Left kidney (tissue), 8 donors: ENCODE measurements around the gene MATN1. TPM values are rescaled to one million over a fixed set of nuclear protein-coding genes. Genes with fewer than 3 reads are reported as not detected.
"Not testable (repeated sequence)": the region's sequence is repeated elsewhere in the genome, so short reads cannot be mapped to it uniquely, and the experiment has no call there.

Experiments used
- DNase-seq: peaks from one replicate; pipeline ENCODE4 v3.0.0-alpha.2; 2013
- long read RNA-seq, 8 donors: transcript quantifications; one replicate each; lab custom pipeline, GENCODE V29; 2026
- polyA plus RNA-seq: library from polyadenylated mRNA; unstranded; fragments of 120-200 nt; gene quantifications from one replicate; pipeline ENCODE4 v1.2.1, GENCODE V29; 2013; ENCODE audit not compliant: insufficient read length

Gene MATN1, protein sequence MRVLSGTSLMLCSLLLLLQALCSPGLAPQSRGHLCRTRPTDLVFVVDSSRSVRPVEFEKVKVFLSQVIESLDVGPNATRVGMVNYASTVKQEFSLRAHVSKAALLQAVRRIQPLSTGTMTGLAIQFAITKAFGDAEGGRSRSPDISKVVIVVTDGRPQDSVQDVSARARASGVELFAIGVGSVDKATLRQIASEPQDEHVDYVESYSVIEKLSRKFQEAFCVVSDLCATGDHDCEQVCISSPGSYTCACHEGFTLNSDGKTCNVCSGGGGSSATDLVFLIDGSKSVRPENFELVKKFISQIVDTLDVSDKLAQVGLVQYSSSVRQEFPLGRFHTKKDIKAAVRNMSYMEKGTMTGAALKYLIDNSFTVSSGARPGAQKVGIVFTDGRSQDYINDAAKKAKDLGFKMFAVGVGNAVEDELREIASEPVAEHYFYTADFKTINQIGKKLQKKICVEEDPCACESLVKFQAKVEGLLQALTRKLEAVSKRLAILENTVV
- polyA plus RNA-seq: 0.23 TPM
- long read RNA-seq, donor 1: 0 reads
- long read RNA-seq, donor 2: 0 reads
- long read RNA-seq, donor 3: 0 reads
- long read RNA-seq, donor 4: 0 reads
- long read RNA-seq, donor 5: 0 reads
- long read RNA-seq, donor 6: 0 reads
- long read RNA-seq, donor 7: 0 reads
- long read RNA-seq, donor 8: 0 reads

DNA sequence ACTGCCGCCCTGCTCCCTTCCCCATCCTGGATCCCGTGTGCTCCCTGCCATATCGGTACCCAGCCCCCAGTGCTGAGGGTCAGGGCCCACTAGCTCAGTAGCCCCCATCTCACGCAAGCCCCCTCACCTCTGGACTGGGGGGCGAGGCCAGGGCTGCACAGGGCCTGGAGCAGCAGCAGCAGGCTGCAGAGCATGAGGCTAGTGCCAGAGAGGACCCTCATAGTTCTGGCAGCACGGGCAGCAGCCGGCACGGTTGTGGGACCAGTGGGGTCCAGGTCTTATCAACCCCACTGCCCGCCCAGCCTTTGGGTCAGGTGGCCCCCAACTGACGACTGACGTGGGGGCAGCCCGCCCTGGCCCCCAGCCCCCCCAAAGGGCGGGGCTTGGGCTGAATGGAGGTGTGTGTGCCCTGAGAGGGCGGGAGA lies at the start of gene MATN1:
Gene MATN1 (minus strand): TSS at position 255 of the 425 bp plus-strand sequence. CDS start 34 bp downstream, at position 221.
- DNase-seq: no peak

DNA sequence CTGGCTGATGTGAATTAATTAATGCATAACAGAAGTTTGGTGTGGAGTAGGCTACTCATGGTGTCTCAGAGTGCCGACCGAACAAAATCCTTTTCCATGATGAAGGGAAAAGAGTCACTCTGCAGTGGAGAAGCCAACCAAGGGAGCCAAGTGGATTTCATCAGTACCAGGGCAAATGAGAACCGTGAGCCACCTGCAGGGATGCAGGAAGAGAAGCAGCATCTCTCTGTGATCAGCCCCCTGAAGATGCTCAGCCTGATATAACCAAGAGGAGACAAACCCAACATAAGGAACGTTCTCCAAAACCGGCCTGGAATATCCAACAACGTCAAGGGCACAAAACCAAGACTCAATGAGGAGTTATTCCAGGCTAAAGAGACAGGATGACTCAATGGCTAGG lies 47.6 kb upstream of the MATN1 start:
- DNase-seq: no peak

DNA sequence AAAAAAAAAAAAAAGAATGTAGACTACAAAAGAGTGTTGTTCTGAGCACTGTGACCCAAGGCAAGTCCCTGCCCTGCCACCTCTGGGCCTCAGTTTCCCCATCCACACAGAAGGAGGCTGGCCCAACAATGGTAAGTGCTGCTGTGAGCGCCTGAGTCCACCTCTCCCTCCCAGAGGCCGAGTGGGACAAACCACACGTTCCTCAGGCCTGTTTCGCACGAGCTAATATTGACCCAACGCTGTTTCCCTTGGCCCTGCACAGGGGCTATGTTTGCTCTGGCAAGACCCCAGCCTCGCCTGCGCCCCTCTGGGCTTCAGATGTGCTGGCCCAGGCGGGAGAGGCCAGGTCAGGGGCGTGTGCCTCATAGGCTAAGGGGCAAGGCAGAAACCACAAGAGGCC lies 46.8 kb upstream of the MATN1 start:
- no peak for DNase-seq

DNA sequence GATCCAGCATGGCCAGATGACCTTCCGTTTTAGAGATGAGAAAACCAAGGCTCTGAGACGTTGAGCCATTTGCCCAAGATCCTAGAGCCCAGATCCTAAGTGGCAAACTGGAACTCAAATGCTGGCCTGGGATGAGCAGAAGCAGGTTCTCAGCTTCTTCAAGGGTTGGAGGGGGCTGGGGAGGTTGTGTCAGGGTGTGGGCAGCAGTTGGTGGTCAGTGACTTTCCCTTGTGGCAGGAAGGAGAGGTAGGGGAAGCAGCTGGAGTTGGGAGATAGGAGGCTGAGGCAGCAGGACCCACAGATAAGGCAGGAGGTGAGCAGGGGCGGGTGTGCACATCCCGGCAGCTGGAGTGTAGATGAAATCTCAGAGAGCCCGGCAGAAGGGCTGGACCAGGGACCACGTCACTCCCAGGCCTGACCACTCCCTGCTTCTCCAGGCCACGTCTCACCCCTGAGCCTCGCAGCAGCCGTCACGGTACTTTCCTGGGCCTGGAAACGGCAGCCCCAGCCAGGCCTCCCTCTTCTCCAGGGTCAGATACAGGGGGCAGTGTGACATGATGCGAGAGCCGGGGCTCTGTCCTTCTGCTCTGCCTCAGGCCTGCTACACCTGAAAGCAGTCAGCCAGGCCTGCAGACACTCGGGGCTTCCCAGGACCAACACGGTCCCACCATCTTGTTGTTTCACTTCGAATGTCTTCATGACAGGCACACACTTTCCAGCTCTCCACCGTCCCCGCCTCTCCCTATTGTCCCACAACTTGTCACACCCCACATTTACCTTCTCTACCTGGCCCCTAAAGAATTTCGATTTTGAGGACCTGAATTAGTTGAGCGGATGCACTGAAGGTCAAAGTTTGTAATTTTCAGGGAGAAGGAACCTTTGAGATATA lies 45.7 kb upstream of the MATN1 start:
- DNase-seq: no peak

DNA sequence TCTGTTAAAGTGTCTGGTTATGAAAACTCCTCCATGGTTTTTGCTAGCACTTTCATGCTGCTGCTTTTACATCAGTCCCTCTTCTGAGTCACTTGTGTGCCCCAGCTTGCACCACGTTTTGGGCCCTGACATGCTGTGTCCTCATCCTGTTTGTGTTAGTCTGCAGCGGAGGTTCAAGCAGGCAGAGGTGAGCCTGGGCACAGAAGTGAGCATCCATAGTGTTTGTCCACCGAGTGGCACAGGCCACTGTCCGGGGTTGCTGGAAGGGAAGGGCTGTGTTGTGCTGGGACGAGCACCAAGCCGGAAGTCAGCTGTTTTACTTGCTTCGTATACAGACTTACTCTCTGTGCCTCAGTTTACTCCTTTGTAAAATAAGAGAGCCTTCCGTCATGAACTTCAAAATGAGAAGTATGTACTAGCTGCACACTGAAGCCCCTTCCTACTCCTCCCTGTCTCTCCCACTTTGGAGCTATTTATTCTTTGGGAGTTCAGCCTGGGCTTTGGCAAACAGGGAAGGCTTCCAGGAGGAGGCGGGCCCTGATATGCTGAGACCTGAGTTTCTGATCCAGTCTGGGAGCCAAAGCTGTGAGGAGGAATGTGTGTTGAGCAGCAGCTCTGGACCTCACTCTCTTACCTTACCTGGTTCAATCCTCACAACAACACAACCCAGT lies 44.9 kb upstream of the MATN1 start:
- no peak for DNase-seq

DNA sequence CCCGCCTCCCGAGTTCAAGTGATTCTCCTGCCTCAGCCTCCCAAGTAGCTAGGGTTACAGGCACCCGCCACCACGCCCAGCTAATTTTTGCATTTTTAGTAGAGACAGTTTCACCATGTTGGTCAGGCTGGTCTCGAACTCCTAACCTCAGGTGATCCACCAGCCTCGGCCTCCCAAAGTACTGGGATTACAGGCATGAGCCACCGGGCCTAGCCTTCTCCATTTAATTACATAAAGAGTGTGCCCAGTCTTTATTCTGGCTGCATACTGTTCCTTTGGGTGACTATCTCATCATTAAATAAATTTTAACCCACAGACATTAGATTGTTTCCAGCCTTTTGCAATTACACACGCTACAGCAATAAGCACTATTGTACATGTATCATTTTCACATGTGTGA lies 43.6 kb upstream of the MATN1 start:
- not testable (repeated sequence) for DNase-seq

DNA sequence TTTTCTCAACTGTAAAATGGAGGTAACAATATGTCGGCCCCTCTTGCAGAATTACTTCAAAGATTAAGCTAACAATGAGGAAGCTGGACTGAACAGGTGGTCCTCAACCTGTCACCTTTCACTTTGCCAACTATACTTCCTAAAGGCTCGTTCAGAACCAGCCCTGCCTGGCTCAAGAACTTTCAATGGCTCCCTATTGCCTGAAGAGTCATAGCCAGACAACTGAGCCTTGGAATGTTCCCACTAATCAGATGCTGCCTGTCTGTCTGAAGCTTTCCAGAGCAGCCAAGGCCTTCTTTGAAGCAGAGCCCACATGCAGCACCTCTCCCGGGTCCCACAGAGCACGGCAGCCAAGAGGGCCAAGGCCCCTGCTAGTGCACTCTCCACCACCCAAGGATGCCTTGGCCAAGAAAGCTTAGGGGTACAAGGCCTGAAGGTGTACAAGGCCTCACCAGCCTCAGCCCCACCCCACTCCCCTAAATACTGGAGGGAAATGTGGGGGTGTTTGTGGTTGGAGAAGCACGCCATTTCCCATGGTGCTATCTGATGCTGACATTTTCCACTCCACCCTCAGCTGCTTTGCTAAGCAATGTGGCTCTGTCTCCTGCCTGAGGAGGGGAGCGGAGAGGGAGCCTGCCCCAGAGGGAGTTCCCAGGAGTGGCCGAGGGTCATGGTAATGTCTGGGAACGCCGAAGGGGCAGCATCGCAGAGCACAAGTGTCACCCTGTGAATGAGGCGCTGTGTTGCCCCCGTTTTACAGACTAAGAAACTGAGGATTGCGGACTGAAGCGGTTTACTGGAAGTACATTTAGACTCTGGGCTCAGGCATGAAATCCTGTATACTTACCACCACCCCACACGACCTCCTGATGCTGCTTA lies 42.4 kb upstream of the MATN1 start:
- no peak for DNase-seq

DNA sequence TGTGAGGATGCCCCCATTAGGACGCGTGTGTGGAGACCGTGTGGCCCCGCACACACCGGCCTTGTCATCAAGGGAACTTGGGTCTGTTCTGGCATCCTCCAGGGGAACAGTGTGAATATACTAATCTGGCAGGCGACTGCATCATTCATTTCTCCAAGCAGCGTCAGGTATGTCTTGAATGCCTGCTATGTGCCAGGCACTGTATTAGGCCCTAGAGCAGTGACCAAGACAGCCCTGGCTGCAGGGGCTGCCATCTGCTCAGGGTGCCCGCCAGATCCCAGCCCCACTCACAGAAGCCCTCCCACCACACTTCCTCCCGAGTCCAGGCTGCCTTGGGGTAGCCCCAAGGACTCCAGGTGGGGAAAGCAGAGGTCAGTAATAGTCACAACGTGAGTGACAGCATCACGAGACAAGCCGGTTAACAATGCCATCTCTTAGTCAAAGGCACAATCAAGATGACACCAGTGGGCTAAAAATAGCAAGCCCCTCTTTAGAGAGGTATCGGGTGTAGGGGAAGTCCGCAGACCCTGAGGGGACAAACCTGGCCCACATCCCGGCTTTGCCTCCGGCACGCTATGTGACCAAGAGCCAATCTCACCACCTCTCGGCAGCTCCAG lies 41.7 kb upstream of the MATN1 start:
- no peak for DNase-seq

DNA sequence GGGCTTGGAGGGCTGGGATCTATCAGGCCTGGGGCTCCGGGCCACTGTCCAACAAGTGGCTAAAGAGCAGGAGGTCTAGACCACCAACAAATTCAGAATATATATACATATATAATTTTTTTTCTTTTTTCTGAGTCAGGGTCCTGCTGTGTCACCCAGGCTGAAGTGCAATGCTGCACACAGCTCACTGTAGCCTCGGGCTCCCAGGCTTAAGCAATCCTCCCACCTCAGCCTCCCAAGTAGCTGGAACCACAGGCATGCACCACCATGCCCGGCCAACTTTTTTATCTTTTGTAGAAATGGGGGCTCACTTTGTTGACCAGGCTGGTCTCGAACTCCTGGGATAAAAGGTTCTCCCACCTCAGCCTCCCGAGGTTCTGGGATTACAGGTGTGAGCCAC lies 41.0 kb upstream of the MATN1 start:
- no peak for DNase-seq

DNA sequence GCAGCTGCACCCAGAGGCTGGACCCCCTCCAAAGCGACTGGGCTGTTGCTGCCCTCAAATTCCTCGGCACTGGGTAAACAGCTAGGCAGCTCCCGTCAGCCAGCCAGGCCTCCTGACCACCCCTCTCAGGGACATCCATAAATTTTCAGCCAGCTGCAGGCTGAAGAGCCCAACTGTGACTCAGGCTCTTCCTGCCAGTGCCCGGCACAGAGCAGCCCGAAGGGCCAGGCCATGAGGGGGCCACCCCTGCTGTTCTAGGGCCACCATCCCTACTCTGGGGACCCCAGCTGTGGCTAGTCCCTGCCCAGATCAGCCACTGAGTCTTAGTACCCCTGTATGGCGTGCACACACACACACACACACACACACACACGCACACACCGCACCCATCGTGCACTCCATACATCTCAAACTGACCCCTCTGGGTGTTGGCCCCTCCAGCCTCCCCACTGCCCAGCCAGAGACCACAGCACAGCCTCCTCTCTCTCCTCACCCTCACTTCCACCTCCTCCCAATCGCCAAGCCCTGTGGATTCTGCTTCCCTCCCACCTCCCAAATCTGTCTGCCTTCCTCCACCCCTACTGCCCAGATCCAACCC lies 40.4 kb upstream of the MATN1 start:
- no peak for DNase-seq

DNA sequence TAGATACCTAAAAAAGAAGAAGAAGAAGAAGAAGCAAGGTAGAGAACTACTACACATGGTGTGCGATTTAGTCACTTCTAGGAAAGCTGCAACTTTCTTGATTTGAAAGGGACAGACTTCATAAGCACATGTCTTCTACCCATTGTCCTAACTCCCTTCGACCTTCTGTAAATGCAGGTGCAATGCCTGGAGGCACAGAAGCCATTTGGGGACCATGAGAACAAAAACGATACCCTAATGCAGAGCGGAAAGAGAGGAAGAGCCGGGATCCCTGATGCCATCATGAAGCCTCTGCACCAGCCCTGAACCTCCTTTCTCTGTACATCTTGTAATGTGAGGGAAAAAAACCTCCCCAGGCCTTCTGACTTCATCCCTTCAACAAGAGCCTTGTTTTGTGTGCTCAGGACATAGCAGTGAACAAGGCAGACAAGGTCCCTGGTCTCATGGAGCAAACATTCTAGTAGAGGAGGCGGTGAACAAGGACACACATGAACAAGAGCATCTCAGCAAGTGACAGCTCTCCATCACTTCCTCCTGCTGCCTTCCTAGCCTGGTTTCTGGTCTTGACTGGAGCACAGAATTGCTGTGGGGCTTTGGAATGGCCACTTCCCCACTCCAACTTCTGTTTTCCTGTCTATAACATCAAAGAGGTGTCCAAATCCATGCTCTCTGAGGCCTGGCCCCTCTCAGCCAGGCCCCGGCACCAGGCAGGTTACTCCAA lies 39.7 kb upstream of the MATN1 start:
- DNase-seq: no peak

DNA sequence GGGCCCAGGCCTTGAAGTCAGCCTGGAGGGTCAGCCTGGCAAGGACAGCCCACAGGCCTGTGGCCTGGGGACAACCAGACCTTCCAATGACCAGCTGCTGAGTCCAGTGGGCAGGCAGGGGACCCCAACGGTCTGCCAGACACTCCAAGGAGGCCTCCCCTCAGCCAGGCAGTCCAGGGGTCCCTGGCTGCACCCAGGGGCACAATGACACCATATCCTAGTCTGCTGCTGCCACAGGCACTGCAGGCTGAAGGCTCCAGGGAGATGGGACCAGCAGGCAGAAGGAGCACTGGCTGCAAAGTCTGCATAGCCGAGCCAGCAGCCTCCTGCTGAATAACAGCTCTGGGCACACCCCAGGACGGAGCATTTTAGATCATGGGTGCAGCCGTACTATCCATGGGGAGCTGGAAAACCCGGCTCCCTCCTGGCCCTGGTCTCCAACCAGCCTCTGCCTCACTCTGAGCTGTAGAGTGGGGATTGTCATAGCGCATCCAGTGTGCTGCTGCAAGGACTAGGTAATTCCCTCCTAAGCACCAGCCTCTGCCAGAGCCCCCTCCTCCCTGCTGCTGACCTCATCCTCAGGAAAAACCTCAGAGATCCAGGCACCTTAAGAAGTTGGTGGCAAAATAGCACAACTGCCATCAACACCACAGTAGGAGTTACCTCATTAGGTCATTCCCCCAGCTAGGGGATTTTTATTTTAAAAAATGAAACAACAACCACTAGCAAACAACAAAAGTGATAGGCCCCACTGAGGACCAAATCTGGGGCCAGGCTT lies 39.0 kb upstream of the MATN1 start:
- DNase-seq: no peak

DNA sequence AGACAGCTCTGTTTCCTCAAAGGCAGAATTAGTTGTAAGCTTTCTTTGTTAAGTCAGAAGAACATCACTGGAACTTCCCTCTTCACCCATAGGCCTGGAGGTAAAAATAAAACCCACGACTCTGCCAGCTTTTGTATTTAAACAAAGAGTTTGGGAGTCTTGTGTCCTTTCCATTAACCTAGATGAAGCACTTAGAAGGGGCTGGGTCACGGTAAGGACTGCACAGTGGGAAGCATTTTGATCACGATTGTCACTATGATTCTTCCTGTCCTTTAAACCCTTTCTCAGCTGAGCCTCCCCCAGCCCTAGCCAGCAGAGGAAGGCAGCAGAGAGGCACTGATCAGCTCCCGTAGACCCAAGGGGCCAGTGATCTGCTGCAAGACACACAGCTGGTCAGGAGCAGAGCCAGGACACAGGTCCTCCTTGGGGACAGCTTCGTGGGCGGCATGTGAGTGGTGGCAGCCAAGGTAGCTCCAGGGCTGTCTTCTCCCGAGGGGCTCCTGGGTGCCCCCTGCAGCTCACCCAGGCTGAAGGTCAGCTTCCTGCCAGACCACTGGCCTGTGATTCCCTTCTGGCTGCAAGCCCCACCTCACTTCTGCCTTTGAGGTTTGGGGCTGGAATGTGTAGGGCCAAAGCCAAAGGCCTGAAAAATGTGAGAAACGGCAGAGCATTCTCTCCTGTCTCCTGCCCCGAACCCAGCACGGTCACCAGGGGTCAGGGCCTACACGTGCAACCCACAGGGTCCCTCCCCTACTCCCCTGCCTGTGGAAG lies 38.2 kb upstream of the MATN1 start:
- no peak for DNase-seq

DNA sequence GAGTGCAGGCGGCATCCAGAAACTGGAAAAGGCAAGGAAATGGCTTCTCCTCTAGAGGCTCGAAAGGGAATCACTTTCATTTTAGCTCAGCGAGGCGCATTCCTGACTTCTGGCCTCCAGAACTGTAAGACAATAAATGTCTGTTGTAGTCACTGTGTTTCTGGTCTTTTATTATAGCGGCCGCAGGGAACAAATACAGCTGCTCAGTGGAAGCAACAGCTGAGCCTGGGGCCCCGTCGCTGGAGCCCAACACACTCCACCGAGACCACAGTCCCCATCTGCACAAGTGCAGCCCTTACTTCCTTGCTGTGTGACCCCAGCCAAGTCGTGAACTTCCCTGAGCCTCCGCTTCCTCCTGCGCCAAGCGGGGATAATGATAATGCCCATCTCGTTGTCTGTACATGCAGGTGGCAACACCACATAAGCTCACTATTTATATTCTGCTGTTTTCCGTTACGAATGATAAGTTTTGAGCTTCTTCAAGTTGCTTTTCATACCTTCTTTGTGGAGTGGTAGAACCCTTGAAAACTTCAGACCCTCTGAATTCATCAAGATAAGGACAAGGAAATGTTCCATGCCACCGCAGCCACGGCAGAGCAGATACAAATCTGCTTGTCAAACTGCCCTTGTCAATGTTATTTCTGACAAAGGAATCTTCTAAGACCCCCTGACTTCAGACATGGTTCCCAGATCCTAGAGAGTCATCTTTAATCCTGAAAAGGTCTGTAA lies 37.4 kb upstream of the MATN1 start:
- DNase-seq: no peak

DNA sequence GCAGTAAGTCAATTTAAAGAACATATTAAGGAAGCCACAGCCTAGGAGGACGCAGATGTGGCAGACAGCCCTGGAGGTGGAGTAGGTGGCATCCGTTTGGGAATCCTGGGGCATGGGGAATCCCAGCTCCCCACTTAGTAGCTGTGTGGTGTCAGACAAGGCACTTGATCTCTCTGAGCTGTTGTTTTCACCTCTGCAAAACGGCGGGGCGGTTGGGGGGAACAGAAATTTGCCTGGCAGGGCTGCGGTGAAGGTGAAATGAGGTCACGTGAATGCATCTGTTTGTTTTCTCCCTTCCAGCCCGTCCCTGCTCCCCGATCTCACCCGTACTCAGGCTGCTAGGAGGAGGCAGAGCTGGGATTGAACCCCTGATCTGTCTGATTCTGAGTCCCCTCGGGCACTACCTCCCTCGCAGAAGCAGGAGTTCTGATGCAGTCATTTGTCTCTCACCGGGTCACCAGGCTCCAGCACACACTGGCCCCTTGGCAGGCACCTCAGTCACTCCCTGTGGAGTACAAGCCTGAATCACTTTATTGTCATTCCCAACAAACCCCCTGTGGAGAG lies 36.4 kb upstream of the MATN1 start:
- no peak for DNase-seq

DNA sequence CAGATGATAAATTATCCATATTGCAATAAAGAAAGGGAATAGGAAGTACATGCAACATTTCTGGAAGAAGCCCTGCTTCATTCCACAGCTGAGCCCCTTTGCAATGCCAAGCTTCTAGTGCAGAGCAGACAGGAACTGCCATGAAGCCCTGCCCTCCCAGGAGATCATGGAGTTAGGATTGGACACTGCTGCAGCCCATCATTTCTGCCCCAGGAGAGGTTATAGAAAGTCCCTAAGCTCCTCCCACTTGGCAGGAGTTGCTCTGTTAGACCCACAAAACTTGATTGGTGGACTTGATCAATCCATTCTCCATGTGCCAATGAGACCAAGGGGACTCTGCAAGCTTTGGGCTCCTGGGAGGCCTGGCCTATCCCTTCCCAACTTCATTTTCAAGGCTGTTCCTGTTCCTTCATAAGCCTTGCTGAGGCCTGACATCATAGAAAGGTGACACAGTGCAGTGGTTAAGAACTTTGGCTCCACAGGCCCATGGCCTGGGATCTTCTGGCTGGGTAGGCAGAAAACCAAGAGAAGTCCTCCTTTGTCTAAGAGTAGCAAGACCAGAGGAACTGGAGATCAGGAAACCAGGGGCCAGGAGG lies 35.5 kb upstream of the MATN1 start:
- DNase-seq: no peak
